Measurements from ENCODE around the gene PPRC1. TPM values are rescaled to one million over a fixed set of nuclear protein-coding genes. Genes with fewer than 3 reads are reported as not detected.
A peak's percentile ranks its signal among the peaks of the same experiment; 100 is the strongest.

PPRC1 gene
- total RNA-seq, 2 donors from 2014 or later, result 19.8 to 24.4 TPM

- H3K36me3 ChIP-seq, result peaks cover 0 to 21% of the 10 kb centered on the region in 2 donors
- no peaks in the 10 kb centered on the region for H3K9me3 ChIP-seq
- intact Hi-C loops (cut with DNase I), result loop anchor here (5.0 kb wide), 1 partner anchor 47 kb away; the partner anchor contains the start of gene HPS6
- no peaks in the 10 kb centered on the region for H3K27me3 ChIP-seq (replicated peaks; ENCODE audit: insufficient read depth)
- WGBS, result under 1% methylated on average over 42 of the region's 45 CpGs
- DNase-seq (ENCODE audit: low spot score), result no peak
- H3K27ac ChIP-seq, result peak overlapping the region; percentile 89 to 92
- no peak for TF ChIP-seq POLR2AphosphoS5 (IDR thresholded peaks at IDR 0.05)
- TF ChIP-seq CTCF (IDR thresholded peaks at IDR 0.05), result peak in 1 of 4 experiments; percentile 6
- TF ChIP-seq POLR2A (IDR thresholded peaks at IDR 0.05), result no peak
- H3K4me1 ChIP-seq (replicated peaks), result peaks cover 40% of the 10 kb centered on the region
- peak overlapping the region; percentile 72 to 79 for H3K4me3 ChIP-seq
Measured at GRCh38 chr10:102113956-102114857, 18.6 kb upstream of the PPRC1 start.

DNA sequence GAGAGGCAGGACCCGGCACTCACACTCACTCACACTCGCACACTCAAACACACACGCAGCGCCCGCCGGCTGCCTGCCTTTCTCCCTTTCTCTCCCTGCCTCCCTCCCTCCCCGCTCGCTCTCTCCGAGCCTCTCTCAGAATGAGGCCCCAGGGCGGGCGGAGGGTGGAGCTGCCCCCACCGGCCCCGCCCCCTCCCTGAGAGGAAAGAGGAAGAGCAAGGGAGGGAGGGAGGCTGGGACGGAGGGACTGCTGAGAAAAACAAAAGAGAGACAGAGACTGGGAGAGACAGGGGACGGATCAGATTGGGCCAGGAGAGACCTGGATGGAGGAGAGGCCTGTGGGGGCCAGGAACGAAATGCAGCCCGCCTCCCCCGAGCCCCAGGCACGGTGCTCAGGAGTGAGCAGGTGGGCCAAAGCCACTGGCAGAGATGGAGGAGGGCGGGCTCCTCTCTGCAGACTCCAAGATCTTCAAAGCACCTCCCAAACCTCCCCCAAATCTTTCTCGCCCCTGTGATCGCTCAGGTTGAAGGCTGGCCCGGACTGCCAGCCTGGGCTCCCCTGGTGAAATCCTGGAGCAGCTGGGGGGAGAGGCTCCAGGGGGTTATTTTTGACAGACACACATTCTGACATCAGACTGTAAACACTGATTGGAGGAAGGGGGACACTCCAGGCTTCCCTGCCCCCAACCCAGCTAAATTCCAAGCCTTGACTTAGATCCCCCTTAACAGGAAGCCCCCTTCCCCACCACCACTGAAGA is 17.8 kb upstream of the PPRC1 start:
- intact Hi-C loops (cut with DNase I), result loop anchor here (5.0 kb wide), 1 partner anchor 48 kb away; the partner anchor contains the start of gene HPS6
- H3K36me3 ChIP-seq, result peaks cover 0 to 15% of the 10 kb centered on the region in 2 donors
- peak; percentile 91 for DNase-seq (ENCODE audit: low spot score)
- TF ChIP-seq POLR2AphosphoS5 (IDR thresholded peaks at IDR 0.05) (peak; percentile 97), CTCF (IDR thresholded peaks at IDR 0.05) (peak in 1 of 4 experiments; percentile 2), POLR2A (IDR thresholded peaks at IDR 0.05) (peak; percentile 93)
- H3K4me3 ChIP-seq, result peak overlapping the region; percentile 72 to 79
- H3K27ac ChIP-seq, result peak overlapping the region; percentile 89 to 92
- no peaks in the 10 kb centered on the region for H3K9me3 ChIP-seq
- no peaks in the 10 kb centered on the region for H3K27me3 ChIP-seq (replicated peaks; ENCODE audit: insufficient read depth)
- H3K4me1 ChIP-seq (replicated peaks), result peaks cover 40% of the 10 kb centered on the region
- under 1% methylated on average over 22 of the region's 23 CpGs for WGBS

DNA sequence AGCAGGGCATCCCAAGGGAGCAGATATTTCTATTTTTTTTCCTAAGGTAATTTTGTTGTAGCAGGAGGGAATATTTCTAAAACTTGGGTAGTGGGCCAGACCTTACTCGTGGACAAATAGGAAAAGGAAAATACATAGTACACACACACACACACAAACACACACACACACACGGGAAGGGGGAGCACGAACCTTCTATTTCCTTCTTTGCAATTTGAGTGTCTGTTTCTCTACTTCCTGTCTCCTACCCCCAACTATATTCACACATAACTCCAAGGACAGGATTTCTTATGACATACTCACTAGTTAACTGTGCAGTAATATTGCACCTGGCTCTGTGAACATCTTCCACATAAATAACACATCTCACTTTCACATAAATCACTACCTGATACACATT is 17.1 kb upstream of the PPRC1 start:
- Histone ChIP-seq H3K9me3 (no peaks in the 10 kb centered on the region), H3K4me1 (replicated peaks) (peaks cover 40% of the 10 kb centered on the region), H3K27me3 (replicated peaks; ENCODE audit: insufficient read depth) (no peaks in the 10 kb centered on the region), H3K27ac (peak overlapping the region; percentile 89 to 92), H3K4me3 (no peak overlapping the region), H3K36me3 (peaks cover 0 to 7% of the 10 kb centered on the region in 2 donors)
- intact Hi-C loops (cut with DNase I), result no loop called here
- WGBS, result under 1% methylated on average over 3 of the region's 3 CpGs
- no peak for DNase-seq (ENCODE audit: low spot score)
- TF ChIP-seq POLR2AphosphoS5 (IDR thresholded peaks at IDR 0.05) (no peak), CTCF (IDR thresholded peaks at IDR 0.05) (no peak), POLR2A (IDR thresholded peaks at IDR 0.05) (no peak)

DNA sequence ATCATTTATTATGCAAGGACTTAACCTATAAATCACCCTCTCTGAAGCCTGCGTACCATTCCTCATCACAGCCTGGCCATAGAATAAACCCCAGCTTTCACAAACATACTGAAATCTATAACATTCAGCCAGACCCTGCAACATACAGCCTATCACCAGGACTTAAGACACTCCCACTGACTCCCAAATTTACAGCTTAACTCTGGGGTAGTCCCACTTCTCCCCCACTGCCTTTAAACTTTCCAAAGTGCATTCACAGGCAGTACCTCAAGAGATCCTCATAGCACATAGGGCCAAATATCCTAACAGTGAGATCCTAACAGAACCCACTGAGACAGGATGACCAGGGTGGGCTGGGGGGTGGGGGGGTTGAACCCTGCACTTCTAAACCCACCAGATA is 16.2 kb upstream of the PPRC1 start:
- H3K27ac ChIP-seq, result peak overlapping the region; percentile 92 to 96

More for the DNA sequence above, 16.2 kb upstream of the PPRC1 start:
- TF ChIP-seq POLR2A (IDR thresholded peaks at IDR 0.05), result no peak
- TF ChIP-seq POLR2AphosphoS5 (IDR thresholded peaks at IDR 0.05), result no peak
- no peak for TF ChIP-seq CTCF (IDR thresholded peaks at IDR 0.05)
- 78% methylated on average over 1 of the region's 1 CpG for WGBS
- Histone ChIP-seq H3K4me3 (no peak overlapping the region), H3K27me3 (replicated peaks; ENCODE audit: insufficient read depth) (no peaks in the 10 kb centered on the region), H3K9me3 (no peaks in the 10 kb centered on the region), H3K4me1 (replicated peaks) (peaks cover 40% of the 10 kb centered on the region), H3K36me3 (no peaks in the 10 kb centered on the region)
- intact Hi-C loops (cut with DNase I), result no loop called here
- no peak for DNase-seq (ENCODE audit: low spot score)

Data from prostate gland (tissue), 2 donors.